Prostate gland (tissue), 2 donors: ENCODE measurements around the gene EOGT. TPM values are rescaled to one million over a fixed set of nuclear protein-coding genes. Genes with fewer than 3 reads are reported as not detected.

Experiments
- DNase-seq: peaks from one replicate; pipeline ENCODE4 v3.0.0-alpha.2; 2019; ENCODE audit warnings: low spot score
- H3K27ac ChIP-seq, 2 donors: fragments of 200-600 bp; sonication (generic); 2 replicates each; pipeline ENCODE4 v1.5.1; 2017 to 2019
- H3K27me3 ChIP-seq: fragments of 200-600 bp; sonication (generic); replicated peaks from 2 replicates; pipeline ENCODE4 v1.5.1; 2019; ENCODE audit not compliant: insufficient read depth
- H3K36me3 ChIP-seq, 2 donors: fragments of 200-600 bp; sonication (generic); 1 replicate in 1 of 2; 2 replicates in 1 of 2; pipeline versions ENCODE4 v1.5.1 to v1.8.1; 2017 to 2019
- H3K4me1 ChIP-seq: fragments of 200-600 bp; sonication (generic); replicated peaks from 2 replicates; pipeline ENCODE4 v1.5.1; 2019
- H3K4me3 ChIP-seq, 2 donors: fragments of 200-600 bp; sonication (generic); 2 replicates each; pipeline ENCODE4 v1.5.1; 2017 to 2019
- H3K9me3 ChIP-seq: fragments of 200-600 bp; sonication (generic); 2 replicates; pipeline ENCODE4 v1.5.1; 2017
- CTCF ChIP-seq, 4 experiments: fragments of 200-600 bp in 2 of 4; fragments of 450-650 bp in 2 of 4; sonication (generic) in 2 of 4; IDR thresholded peaks; 1 replicate in 3 of 4; 2 replicates in 1 of 4; pipeline ENCODE4 v1.5.1; 2016 to 2019; ENCODE audit warnings: antibody characterized with exemption in 4 of 4, mild to moderate bottlenecking in 2 of 4, moderate library complexity in 2 of 4
- POLR2A ChIP-seq: fragments of 450-650 bp; IDR thresholded peaks from one replicate; pipeline ENCODE4 v1.6.1; 2016; ENCODE audit warnings: antibody characterized with exemption, mild to moderate bottlenecking
- POLR2AphosphoS5 ChIP-seq: sonication (generic); formaldehyde crosslinking; IDR thresholded peaks from one replicate; pipeline ENCODE4 v1.6.1; 2017; ENCODE audit warnings: antibody characterized with exemption
- WGBS: methylation state at CpG from one replicate; pipeline ENCODE4 v1.1.5; 2018; 5-methylcytosine and 5-hydroxymethylcytosine counted together
- intact Hi-C: fragments of 100-400 bp; cut with DNase I; formaldehyde crosslinking; loops from one replicate; pipeline ENCODE4 v1.14.2; 2022
- microRNA counts, 2 donors: library from miRNA; unstranded; fragments of <30 nt; microRNA quantifications; one replicate each; lab custom pipeline; 2016 to 2017
- microRNA-seq: library from miRNA; unstranded; fragments of <30 nt; microRNA quantifications from one replicate; pipeline ENCODE4, GENCODE V29; 2016
- small RNA-seq, 2 donors: library from RNA; depleted of rRNA; stranded (forward); fragments of <200 nt; gene quantifications; one replicate each; pipeline ENCODE3, GENCODE V24; 2016
- total RNA-seq, 2 donors: library from RNA; depleted of rRNA; stranded (reverse); fragments of >200 nt; gene quantifications; one replicate each; pipeline ENCODE4 v1.1.0, GENCODE V29; 2016

The EOGT gene
- total RNA-seq, 2 donors from 2014 or later = 40.4 to 42.8 TPM

- H3K4me1 ChIP-seq = no peaks in the 10 kb centered on the region
- TF ChIP-seq POLR2AphosphoS5 (peak; percentile 75), POLR2A (no peak)
- no peaks in the 10 kb centered on the region for H3K9me3 ChIP-seq
- peak overlapping the region in 1 of 2 donors; percentile 2 for H3K4me3 ChIP-seq
- peak; percentile 63 for DNase-seq
- peak overlapping the region; percentile 46 to 67 for H3K27ac ChIP-seq
- intact Hi-C loops = no loop called here
- H3K36me3 ChIP-seq = no peaks in the 10 kb centered on the region
- 28% methylated on average over 6 of the region's 6 CpGs for WGBS
- H3K27me3 ChIP-seq = no peaks in the 10 kb centered on the region
Measured at GRCh38 chr3:68936856-68937255, 76.6 kb downstream of the EOGT start.

- WGBS = 78% methylated on average over 6 of the region's 6 CpGs
- TF ChIP-seq POLR2AphosphoS5 = no peak
- no peak for TF ChIP-seq POLR2A
- TF ChIP-seq CTCF (IDR thresholded peaks at IDR 0.05) = no peak
- intact Hi-C loops = no loop called here
Measured at GRCh38 chr3:68935778-68936177, 77.7 kb downstream of the EOGT start.

GRCh38 chr3:68931406-68932149 is 81.9 kb downstream of the EOGT start:
- Histone ChIP-seq H3K4me3 (peak overlapping the region; percentile 20 to 24), H3K36me3 (no peaks in the 10 kb centered on the region), H3K9me3 (no peaks in the 10 kb centered on the region), H3K4me1 (no peaks in the 10 kb centered on the region), H3K27me3 (no peaks in the 10 kb centered on the region), H3K27ac (no peak overlapping the region)
- no peak for DNase-seq
- TF ChIP-seq POLR2A (no peak), CTCF (IDR thresholded peaks at IDR 0.05) (no peak), POLR2AphosphoS5 (no peak)
- intact Hi-C loops = no loop called here
- 6% methylated on average over 35 of the region's 41 CpGs for WGBS

More at GRCh38 chr3:68935778-68936177, 77.7 kb downstream of the EOGT start:
- Histone ChIP-seq H3K9me3 (no peaks in the 10 kb centered on the region), H3K27ac (no peak overlapping the region), H3K36me3 (no peaks in the 10 kb centered on the region), H3K4me3 (no peak overlapping the region), H3K4me1 (no peaks in the 10 kb centered on the region), H3K27me3 (no peaks in the 10 kb centered on the region)
- no peak for DNase-seq

MicroRNA genes within 50 kb of the gene (microRNA counts, 767-probe panel; counts per million panel counts)
- microRNA hsa-miR-3136-5p (lab: Ali Mortazavi, UCI) = 1,935 to 2,112 counts per million in 2 donors

Small RNA genes lying within 50 kb of the gene (microRNA-seq; reads per million reads assigned to microRNA genes)
- gene MIR3136 = not detected

Small RNA genes lying within 50 kb of the gene (small RNA-seq; reads per million reads assigned to genes)
- gene MIR3136 = 0 to 0.10 reads per million in 2 donors

Other genes starting within 250 kb of the EOGT start
- 1 to 10 TPM in 1 of 2 donors, under 1 TPM in 1; 0.28 to 1.9 TPM for gene TAFA4, start 81.1 kb downstream of the EOGT start, total RNA-seq
- 10 to 100 TPM; 24.9 to 29.1 TPM for gene TMF1, start 38.6 kb upstream of the EOGT start, total RNA-seq
- gene UBA3, start 66.7 kb upstream of the EOGT start, total RNA-seq = 10 to 100 TPM; 45.5 to 50.6 TPM
- 100 to 1,000 TPM; 102 to 169 TPM for gene ARL6IP5, start 71.3 kb upstream of the EOGT start, total RNA-seq
- under 1 TPM in 1 of 2 donors, not detected in 1; 0.50 TPM for gene LMOD3, start 108.9 kb upstream of the EOGT start, total RNA-seq